AG04450 (cell line): ENCODE measurements around the gene GSG1L. TPM values are rescaled to one million over a fixed set of nuclear protein-coding genes. Genes with fewer than 3 reads are reported as not detected.

Experiments
- CTCF ChIA-PET: fragments of 300-600, 350-600 bp; formaldehyde crosslinking; extraction: SDS; loops from one replicate; lab custom pipeline; 2022; ENCODE audit warnings: antibody characterized with exemption, inconsistent platforms; lab: Charles Lee
- POLR2A ChIA-PET: fragments of 350-600 bp; formaldehyde crosslinking; extraction: SDS; loops from one replicate; lab custom pipeline; 2021; ENCODE audit warnings: antibody characterized with exemption, inconsistent platforms; lab: Yijun Ruan, JAX
- DNase-seq: peaks from one replicate; pipeline ENCODE4 v3.0.0-alpha.2; 2011; ENCODE audit warnings: low read depth, low spot score
- H3K27ac ChIP-seq: one replicate; pipeline ENCODE4 v1.5.1; 2012; ENCODE audit warnings: low read depth, low read length, control low read depth
- H3K27me3 ChIP-seq: one replicate; pipeline ENCODE4 v1.6.0; 2012; ENCODE audit warnings: low read length; ENCODE audit not compliant: control insufficient read depth, insufficient read depth
- H3K4me3 ChIP-seq: 2 replicates; pipeline ENCODE4 v1.5.1; 2011; ENCODE audit warnings: mild to moderate bottlenecking, low read depth, low read length, control low read depth
- H3K9me3 ChIP-seq: 2 replicates; pipeline ENCODE4 v1.5.1; 2012; ENCODE audit warnings: low read length; ENCODE audit not compliant: control insufficient read depth, insufficient read depth
- polyA plus RNA-seq: library from polyadenylated mRNA; depleted of rRNA; stranded (reverse); fragments of >200 nt; gene quantifications from 2 replicates; pipeline ENCODE4 v1.2.3, GENCODE V29; 2011
- TF ChIP-seq, protein P1 (sequence below): IDR thresholded peaks from 2 replicates; pipeline ENCODE4 v1.5.1; 2011; ENCODE audit warnings: low read depth, low read length, control low read depth, inconsistent platforms

GSG1L gene
- polyA plus RNA-seq, 1 experiment = not detected

DNA sequence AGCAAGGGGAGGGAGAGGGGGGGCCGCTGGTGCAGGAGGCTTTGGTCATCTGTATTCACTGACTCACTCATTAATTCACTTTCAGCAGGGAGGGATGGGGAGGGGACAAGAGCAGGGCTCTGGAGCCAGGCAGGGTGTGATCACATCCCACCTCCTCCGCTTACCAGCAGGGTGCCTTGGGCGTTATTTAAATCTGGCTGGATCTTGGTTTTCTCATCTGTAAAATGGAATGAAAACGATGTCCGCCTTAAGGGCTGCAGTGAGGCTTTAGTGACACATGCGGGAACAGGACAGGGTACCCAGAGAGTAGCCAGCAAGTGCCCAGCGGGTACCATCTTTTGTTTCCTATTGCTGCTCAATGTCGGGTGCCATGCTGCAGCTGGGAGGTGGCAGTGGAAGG is 161.0 kb downstream of the GSG1L start:
- Histone ChIP-seq H3K4me3 (no peak overlapping the region), H3K27ac (no peak overlapping the region), H3K9me3 (no peaks in the 10 kb centered on the region), H3K27me3 (peaks cover 5% of the 10 kb centered on the region)
- ChIA-PET POLR2A (no interaction called here), CTCF (no interaction called here)
- TF ChIP-seq, protein P1, sequence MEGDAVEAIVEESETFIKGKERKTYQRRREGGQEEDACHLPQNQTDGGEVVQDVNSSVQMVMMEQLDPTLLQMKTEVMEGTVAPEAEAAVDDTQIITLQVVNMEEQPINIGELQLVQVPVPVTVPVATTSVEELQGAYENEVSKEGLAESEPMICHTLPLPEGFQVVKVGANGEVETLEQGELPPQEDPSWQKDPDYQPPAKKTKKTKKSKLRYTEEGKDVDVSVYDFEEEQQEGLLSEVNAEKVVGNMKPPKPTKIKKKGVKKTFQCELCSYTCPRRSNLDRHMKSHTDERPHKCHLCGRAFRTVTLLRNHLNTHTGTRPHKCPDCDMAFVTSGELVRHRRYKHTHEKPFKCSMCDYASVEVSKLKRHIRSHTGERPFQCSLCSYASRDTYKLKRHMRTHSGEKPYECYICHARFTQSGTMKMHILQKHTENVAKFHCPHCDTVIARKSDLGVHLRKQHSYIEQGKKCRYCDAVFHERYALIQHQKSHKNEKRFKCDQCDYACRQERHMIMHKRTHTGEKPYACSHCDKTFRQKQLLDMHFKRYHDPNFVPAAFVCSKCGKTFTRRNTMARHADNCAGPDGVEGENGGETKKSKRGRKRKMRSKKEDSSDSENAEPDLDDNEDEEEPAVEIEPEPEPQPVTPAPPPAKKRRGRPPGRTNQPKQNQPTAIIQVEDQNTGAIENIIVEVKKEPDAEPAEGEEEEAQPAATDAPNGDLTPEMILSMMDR = no peak
- no peak for DNase-seq

DNA sequence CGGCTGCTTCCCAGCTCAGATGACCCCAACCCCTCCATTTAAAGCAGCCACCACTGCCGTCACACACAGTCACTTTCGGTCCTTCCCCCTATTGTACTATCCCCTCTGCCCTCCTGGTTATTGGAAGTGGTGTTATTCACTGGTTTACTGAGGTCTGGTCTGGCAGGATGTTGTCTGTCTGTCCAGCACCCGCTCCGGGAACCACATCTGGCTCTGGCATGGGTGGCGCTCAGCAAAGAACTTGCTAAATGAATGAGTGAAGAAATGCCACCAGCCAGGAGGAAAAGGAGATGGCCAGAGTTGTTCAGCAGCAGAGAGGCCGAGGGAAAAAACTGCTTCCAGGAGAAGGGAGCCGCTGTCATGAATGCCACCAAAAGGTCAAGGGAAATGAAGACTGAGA is 161.6 kb downstream of the GSG1L start:
- Histone ChIP-seq H3K9me3 (no peaks in the 10 kb centered on the region), H3K27me3 (peaks cover 5% of the 10 kb centered on the region), H3K4me3 (no peak overlapping the region), H3K27ac (no peak overlapping the region)
- ChIA-PET POLR2A (no interaction called here), CTCF (no interaction called here)
- no peak for DNase-seq
- TF ChIP-seq, protein P1 = no peak

DNA sequence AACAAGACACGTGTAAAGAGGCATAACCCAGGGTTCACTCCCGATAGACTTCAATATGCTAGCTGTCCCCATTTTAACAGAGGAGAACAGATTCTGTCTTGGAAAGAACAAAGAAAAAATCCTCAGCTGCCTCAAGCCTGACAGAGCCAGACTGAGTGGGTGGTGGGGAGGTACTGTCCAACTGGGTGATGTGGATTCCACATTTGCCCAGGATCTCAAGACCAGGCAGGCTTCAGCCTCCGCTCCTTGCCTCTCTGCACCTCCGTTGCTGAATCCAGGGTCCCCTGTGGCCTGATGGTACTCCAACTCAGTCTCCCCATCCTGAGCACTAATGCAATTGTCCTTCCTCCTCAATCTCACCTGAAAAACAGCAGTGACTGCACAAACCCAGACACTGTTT is 163.8 kb downstream of the GSG1L start:
- TF ChIP-seq, protein P1 = no peak
- no peak overlapping the region for H3K27ac ChIP-seq
- peaks cover 5% of the 10 kb centered on the region for H3K27me3 ChIP-seq
- CTCF ChIA-PET = no interaction called here
- DNase-seq = no peak
- H3K9me3 ChIP-seq = no peaks in the 10 kb centered on the region
- no peak overlapping the region for H3K4me3 ChIP-seq
- POLR2A ChIA-PET = no interaction called here

DNA sequence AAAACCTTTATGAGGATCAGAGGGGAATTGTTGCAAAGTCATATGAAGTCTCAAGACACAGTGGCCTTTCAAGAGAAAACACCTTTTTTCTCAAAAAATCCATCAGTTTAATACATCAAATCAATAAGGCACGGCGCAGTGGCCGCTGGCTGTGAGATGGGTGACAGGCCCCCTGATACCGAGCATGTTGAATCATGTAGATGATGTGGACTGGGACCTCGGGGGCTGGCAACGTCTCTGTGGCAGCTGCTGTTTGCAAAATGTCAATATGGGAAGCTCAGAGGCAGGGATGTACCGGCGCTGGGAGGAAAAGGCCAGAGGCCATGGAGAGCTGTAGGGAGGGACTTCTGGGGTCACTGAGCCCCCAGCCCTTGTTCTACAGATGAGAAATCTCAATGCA is 169.1 kb downstream of the GSG1L start:
- H3K9me3 ChIP-seq = no peaks in the 10 kb centered on the region
- H3K27me3 ChIP-seq = peaks cover 12% of the 10 kb centered on the region
- POLR2A ChIA-PET = no interaction called here
- H3K27ac ChIP-seq = no peak overlapping the region
- TF ChIP-seq, protein P1 = no peak
- H3K4me3 ChIP-seq = no peak overlapping the region
- DNase-seq = no peak
- CTCF ChIA-PET = interaction anchor here (1.3 kb wide), 1 partner anchor 10 kb away, joined by 3 read pairs; no protein-coding TSS in a partner anchor

DNA sequence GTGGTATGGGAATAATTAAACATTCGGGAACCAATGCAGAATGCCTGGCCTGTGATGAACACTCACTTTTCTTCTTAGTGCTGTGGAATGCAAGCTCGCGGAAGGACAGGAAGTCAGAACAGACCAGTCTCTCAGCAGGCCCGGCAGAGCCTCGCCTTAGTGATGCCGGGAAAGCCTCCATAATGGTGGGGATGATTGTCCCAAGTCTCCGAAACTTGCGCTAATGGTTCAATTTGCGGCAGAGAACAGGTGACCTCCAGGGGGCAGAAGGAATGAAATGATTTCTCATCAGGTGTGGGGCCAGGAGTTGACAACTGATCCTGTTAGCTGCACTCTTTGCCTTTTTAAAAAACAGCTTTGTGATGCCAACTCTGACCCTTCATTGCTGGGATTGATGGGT is 170.6 kb downstream of the GSG1L start:
- H3K4me3 ChIP-seq = no peak overlapping the region
- CTCF ChIA-PET = interaction anchor here (0.7 to 1.1 kb wide), 2 partner anchors 267 to 324 kb away, joined by 3 to 5 read pairs; no protein-coding TSS in a partner anchor
- no peak overlapping the region for H3K27ac ChIP-seq
- no peak for DNase-seq
- H3K27me3 ChIP-seq = peaks cover 12% of the 10 kb centered on the region
- TF ChIP-seq, protein P1 = 0 out of 2 replicates have a peak, but pooled peaks have one; percentile 4
- POLR2A ChIA-PET = interaction anchor here (0.7 kb wide), 1 partner anchor 247 kb away, joined by 5 read pairs; no protein-coding TSS in a partner anchor
- H3K9me3 ChIP-seq = no peaks in the 10 kb centered on the region; the same call in 1 of the 2 replicates
